Mammary epithelial cell (primary cell): ENCODE measurements around the gene FBXO41.

ENCODE experiments used
- EZH2 ChIP-seq: IDR thresholded peaks from 2 replicates; pipeline ENCODE4 v1.6.1; 2012; ENCODE audit warnings: low read length, inconsistent platforms, borderline replicate concordance
- TF ChIP-seq, protein P1 (sequence below), 2 donors: IDR thresholded peaks in 1 of 2; conservative IDR thresholded peaks in 1 of 2; 2 replicates each; pipeline ENCODE4 v1.5.1; 2011 to 2012; ENCODE audit warnings: inconsistent platforms in 2 of 2, low read length in 2 of 2, mild to moderate bottlenecking in 2 of 2, control low read depth in 1 of 2, low read depth in 1 of 2; ENCODE audit not compliant: insufficient read depth in 1 of 2; ENCODE audit errors: extremely low read depth in 1 of 2

DNA sequence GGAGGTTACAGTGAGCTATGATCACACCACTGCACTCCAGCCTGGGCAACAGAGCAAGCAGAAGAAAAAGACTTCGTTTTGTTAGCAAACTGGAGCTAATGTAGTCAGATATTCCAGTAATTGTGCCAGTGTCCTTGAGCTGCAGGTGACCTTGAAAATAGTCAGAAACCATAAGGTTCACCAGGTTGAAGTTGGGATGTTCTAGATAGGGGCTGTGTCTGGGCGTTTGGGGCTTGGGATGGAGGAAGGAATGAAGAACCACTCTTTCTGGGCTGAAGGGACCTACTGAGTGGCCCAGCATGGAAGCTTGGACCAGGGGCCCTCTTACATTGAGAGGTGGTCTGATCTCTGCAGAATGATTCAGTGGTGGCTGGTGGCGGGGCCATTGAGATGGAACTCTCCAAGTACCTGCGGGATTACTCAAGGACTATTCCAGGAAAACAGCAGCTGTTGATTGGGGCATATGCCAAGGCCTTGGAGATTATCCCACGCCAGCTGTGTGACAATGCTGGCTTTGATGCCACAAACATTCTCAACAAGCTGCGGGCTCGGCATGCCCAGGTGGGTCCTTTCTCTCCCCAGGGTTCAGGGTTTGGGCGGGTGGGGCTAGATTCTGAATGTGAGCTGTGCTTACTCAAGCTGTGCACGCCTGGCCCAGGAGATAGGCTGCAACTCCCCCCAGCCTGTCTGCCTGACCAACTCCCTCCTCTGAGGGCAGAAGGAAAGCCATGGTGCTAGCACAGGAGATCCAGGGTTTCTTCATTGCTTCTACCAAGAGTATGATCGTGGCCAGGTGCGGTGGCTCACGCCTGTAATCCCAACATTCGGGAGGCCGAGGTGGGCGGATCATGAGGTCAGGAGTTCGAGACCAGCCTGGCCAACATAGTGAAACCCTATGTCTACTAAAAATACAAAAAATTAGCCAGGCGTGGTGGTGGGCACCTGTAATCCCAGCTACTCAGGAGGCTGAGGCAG is 33.1 kb downstream of the FBXO41 start:
- TF ChIP-seq, protein P1, sequence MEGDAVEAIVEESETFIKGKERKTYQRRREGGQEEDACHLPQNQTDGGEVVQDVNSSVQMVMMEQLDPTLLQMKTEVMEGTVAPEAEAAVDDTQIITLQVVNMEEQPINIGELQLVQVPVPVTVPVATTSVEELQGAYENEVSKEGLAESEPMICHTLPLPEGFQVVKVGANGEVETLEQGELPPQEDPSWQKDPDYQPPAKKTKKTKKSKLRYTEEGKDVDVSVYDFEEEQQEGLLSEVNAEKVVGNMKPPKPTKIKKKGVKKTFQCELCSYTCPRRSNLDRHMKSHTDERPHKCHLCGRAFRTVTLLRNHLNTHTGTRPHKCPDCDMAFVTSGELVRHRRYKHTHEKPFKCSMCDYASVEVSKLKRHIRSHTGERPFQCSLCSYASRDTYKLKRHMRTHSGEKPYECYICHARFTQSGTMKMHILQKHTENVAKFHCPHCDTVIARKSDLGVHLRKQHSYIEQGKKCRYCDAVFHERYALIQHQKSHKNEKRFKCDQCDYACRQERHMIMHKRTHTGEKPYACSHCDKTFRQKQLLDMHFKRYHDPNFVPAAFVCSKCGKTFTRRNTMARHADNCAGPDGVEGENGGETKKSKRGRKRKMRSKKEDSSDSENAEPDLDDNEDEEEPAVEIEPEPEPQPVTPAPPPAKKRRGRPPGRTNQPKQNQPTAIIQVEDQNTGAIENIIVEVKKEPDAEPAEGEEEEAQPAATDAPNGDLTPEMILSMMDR (conservative IDR thresholded peaks at IDR 0.05 in 1 of 2, IDR thresholded peaks at IDR 0.05 in 1 of 2; ENCODE audit: extremely low read depth in 1 of 2, insufficient read depth in 1 of 2, low read depth in 1 of 2, low read length in 2 of 2) = no peak
- TF ChIP-seq EZH2 = no peak
